NCI-H1694 (cell line): ENCODE measurements around the gene TPGS1.
"Not testable (repeated sequence)": the region's sequence is repeated elsewhere in the genome, so short reads cannot be mapped to it uniquely, and the experiment has no call there.

Source experiments
- DNase-seq: peaks from one replicate; lab custom pipeline; 2025; lab: John Stamatoyannopoulos, UW

TPGS1 gene

DNA sequence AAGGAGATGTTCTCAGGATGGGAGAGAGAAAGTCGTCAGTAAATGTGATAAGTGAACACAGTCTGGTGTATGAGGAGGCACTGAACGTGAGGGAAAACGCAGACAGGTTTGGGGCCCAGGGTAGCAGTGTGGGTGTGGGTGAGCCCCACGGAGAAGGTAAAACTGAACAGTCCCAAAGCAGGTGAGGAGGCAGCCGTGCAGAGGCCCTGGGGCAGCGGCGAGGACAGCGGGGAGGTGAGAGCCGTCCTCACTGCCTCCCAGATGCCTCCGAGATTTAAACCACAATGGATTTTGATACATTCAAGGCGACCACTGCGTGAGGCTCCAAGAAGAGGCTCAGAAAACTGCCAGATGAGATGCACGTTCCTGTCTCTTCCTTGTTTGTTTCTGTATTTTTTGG is 31.9 kb upstream of the TPGS1 start:
- DNase-seq, result no peak

DNA sequence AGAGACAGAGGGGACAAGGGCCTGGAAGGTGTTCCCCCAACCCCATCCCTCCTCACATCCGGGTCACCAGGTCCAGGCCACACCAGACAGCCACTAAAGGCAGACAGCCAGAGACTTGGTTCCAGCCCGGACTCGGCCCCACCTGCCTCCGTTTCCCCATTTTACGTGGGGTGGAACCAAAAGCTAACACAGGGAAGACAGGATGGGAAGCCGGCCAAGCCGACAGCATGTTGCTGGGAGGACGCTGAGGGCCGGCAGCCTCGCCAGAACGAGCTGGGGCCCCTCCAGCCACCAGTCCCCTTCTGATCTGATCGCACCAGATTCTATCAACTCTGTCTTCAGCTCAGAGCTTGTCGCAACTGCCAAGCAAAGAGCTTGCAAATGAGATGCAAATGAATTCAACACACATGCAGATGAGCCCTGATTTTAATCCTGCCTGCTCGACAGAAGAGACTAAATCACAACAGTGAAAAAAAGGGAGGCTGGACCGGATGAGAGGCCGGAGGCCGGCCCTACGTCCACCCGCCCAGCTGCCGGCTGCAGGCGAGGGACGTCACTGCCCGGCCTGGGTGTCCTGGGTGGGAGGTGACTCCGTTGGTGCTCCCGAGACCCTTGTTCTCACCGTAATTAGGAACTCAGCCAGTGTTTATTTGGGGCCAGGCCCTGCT is 28.9 kb upstream of the TPGS1 start:
- DNase-seq, result no peak

DNA sequence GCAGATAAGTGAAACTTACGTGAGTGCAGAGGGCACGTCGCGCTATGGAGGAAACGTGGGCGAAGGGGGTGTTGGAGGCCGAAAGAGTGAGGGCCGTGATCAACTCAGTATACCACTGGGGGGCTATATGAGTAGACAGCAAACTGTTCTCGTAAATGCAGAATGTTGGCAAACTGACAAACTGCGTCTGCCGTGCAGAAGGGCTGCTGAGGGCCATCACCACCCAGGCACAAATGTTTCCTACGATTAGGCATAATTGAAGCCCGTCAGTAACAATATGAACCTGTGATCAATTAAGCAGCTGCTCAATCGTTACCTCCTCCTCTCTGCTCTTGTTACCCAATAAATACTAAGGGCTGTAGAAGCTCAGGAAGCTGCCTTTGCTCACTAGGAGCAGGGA is 28.3 kb upstream of the TPGS1 start:
- DNase-seq, result no peak

DNA sequence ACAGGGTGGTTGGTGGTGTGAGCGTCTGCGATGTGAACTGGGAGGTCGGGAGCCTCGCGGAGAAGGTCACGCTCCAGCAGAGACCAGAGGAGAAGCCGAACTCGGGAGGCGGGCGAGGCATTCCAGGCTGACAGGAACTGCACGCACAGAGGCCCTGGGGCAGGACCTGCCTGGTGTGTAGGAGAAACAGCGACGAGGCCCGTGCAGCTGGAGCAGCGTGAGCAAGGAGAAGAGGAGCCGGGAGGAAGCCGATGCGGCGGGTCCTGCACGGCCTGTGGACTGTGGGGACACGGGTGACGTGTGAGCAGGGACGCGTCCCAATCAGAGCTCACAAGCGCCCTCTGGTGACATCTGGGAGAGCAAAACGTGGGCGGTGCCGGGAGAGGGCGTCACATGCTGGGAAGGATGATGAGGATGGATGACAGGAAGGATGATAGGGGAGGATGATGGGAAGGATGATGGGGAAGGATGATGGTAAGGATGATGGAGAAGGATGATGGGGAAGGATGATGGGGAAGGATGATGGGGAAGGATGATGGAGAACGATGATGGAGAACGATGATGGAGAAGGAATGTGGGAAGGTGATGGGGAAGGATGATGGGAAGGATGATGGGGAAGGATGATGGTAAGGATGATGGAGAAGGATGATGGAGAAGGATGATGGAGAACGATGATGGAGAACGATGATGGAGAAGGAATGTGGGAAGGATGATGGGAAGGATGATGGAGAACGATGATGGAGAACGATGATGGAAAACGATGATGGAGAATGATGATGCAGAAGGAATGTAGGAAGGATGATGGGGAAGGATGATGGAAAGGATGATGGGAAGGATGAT is 27.1 kb upstream of the TPGS1 start:
- peak; percentile 27 for DNase-seq

DNA sequence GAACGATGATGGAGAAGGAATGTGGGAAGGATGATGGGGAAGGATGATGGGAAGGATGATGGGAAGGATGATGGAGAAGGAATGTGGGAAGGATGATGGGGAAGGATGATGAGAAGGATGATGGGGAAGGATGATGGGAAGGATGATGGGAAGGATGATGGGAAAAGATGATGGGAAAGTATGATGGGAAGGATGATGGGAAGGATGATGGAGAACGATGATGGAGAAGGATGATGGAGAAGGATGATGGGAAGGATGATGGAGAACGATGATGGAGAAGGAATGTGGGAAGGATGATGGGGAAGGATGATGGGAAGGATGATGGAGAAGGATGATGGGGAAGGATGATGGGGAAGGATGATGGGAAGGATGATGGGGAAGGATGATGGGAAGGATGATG is 26.2 kb upstream of the TPGS1 start:
- DNase-seq, result not testable (repeated sequence)

DNA sequence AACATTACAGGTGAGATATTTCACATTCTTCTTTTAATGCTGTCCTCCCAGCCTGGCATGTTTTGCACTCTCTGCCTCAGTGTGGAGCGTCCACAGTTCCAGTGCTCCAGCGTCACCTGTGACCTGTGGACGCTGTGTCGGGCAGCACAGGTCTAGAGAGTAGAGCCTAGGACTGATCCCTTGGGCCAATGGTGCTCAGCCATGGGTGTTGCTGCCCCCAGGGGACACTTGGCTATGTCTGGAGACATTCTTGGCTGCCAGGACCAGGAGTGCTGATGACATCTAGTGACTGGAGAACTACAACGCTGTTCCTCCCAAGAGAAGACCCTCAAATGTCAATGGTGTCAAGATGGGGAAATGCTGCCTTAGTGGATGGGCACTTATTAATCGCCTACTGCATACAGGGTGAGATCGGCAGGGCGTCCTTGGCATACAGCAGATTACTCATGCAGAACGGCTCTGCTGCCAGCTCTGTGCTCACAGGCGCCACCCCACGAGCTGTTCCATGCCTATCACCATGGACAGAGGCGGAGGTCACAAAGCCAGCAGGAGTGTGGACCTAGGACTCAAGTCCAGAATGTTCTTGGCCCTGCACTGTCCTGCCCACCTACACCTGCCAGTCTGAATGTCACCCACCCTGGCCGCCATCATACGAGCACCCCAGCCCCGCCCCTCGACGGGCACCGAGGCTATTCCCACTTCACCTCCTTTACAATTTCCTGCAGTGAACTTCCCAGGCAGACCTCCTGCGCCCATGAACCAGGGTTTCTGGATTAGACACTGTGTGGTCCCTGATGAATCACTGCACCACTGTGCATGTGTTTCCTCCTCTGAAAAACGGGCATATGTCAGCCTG is 24.9 kb upstream of the TPGS1 start:
- DNase-seq, result no peak

DNA sequence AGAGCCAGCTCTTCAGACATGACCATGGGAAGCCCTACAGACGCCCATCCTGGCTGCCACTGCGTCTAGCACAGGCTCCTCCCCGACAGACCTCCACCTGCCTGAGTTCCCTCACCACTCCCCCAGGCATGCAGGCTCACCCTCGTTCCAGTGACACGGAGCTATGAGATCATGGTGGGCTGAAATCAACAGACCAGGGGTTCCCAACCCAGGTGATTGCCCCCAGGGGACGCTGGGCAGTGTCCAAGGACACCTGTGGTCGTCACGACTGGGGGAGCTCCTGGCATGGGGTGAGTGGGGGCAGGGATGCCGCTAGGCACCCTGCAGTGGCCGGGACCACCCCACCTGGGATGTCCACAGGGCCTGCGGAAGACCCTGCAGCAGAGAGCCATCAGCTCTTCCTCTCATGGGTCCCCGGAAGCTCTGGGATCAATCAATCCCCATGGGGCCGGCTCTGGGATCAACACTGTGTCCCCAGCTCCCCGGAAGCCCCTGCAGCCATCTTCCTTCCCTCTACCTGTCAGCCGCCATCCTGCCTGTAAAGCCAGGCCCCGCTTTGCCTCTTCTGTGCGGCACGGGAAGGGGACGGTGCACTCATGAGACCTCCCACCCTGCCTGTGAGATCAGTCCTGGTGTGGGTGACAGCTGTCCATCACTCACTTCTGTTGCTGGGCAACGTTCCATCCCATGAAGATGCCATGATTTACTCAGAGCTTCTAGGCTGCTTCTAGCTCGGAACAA is 23.8 kb upstream of the TPGS1 start:
- no peak for DNase-seq

DNA sequence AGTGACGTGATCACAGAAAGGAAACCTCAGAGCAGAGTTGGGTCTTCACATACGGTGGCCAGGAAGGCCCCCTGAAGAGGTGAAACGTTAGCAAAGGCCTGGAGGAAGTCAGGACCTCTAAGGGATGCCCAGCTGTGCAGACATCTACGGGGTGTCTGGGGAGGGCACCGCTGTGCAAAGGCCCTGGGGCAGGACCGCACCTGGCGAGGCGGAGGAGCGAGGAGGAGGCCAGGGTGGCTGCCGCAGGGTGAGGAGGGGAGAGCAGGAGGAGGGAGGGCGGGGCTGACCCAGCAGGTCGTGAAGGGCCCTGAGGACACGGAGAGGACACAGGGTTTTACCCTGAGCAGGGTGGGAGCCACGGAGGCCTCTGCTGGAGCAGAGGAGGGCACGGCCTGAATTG is 22.8 kb upstream of the TPGS1 start:
- no peak for DNase-seq

DNA sequence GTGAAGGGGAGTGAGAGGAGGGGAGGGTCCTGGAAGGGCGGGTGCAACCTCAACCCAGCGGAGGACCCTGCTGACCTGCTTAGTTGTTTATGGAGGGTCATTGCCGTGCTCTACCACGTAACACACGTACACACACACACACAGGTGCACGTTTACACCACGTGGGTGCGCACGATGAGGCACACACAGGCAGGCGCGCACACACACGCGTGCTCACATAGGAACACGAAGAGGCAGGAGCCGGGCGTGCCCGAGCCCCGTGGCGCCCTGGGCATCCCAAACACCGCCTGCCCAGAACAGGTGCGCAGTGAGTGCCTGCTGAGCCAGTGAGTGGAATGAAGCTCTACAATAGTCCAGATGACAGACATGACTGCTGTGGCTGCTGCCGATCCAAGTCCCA is 22.2 kb upstream of the TPGS1 start:
- no peak for DNase-seq

DNA sequence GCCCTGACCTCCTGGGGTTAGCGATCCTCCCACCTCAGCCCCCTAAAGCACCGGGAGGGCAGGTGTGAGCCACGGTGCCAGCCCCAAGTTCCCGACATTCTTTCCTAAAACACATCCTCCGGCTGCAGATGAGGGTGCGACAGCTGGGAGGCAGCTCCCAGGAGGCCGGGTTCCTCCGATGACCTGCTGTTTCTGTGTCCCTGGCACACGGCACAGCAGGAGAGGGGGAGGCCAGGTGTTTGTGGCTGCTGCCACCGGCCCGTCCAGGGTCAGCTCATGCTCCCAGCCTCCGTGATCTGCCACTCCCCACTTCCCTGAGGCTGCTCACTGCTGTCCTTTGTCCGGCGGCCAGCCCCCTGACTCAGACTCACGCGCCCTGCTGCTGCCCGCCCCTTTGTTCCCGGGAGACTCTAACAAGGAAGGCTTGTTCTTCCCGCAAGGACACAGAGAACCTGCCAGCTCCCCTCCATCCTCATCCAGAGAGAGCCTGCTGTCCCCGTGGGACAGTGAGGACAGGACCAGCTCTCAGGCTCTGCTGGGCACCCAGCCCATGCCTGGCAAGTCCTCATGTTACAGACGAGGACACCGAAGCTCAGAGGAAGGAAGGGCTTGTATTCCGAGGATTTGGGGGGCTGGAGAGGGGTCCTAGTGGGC is 21.6 kb upstream of the TPGS1 start:
- DNase-seq, result no peak

DNA sequence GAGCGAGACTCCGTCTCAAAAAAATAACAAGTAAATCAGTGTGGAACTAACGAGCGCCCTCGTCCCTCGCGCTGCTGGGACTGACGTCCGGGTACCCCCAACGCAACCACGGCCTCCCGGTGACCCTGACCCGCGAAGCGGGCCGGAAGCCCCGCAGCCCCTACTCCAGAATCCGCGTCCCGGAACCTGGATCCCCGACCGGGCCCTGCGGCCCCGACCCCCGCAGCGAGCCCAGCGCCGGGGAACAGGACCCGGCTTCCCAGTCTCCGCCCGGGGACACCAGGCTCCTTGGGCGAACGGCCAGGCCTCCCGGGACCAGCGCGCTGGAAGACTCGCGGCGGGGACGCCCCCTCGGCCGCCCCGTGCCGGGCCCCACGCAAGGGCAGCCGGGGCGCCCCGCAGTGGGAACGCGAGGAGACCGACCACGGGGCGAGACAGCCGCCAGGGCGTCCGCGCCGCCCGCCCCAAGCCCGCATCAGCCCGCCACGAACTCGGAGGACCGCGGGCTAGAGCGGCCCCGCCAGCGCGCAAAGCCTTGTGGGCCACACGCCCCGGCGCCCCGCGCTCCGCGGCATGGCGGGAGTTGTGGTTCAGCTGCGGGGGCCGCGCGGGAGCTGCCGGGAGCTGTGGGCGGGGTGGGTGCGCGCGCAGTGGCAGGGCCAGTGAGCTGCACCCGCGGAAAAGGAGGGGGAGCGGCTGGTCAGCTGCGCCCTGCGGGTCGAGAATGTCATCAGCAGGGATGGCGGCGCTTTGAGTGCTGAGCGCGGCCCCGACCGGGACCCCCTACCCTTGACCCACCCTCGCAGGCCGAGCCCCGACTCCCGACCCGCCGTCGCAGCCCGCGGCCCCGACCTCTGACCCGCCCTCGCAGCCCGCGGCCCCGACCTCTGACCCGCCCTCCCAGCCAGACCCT is 18.5 kb upstream of the TPGS1 start:
- DNase-seq, result peak; percentile 55

DNA sequence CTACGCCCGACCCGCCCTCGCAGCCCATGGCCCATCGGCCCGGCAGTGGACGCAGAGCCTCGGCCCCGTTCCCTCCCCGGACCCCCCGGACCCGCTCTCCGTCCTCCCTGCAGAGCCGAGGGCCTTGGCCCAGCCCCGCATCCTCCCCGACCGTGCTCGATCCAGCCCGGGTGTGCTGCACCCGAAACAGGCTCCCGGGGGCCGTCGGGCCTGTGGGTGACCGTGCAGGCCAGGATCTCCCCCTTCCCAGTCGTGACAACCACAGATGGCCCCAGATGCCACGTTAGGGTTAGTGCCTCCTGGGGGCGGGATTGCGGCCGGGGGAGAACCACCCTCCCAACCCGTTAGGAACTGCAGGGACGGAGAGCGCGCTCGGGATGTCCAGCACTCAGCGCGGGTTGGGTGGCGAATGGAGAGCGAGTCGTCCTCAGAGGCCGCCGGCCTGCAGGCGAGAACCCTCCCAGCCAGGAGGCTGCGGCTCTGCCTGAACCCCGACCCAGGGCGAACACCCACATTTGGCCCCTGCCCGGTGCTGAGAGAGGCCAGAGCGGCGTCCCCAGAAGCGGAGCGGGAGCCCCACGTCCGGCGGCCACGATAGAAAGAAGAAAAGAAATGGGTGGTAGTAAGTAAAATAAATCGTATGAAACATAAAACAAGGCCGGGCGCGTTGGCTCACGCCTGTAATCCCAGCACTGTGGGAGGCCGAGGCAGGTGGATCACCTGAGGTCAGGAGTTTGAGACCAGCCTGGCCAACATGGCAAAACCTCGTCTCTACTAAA is 17.7 kb upstream of the TPGS1 start:
- no peak for DNase-seq

DNA sequence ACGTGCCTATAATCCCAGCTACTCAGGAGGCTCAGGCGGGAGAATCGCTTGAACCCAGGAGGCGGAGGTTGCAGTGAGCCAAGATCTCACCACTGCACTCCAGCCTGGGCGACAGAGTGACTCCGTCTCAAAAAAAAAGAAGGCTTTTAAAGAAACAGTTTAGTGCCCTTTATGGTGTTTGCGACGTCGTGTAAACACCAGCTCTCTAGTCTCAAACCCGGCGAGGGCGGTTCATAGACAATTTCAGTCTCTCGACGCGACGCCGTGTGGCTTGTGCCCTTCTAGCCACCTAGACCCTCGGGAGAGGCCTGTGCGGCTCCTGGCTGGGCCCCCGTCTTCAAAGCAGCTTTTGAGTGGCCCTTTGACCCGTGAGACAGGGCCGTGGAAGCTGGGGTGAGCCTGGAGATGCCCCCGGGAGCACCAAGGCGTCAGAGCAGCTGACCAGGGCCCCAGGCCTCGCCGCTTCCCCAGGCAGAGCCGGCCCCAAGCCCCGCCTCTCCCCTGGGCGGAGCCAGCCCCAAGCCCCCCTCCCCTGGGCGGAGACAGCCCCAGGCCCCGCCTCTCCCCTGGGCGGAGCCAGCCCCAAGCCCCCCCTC is 16.1 kb upstream of the TPGS1 start:
- no peak for DNase-seq

DNA sequence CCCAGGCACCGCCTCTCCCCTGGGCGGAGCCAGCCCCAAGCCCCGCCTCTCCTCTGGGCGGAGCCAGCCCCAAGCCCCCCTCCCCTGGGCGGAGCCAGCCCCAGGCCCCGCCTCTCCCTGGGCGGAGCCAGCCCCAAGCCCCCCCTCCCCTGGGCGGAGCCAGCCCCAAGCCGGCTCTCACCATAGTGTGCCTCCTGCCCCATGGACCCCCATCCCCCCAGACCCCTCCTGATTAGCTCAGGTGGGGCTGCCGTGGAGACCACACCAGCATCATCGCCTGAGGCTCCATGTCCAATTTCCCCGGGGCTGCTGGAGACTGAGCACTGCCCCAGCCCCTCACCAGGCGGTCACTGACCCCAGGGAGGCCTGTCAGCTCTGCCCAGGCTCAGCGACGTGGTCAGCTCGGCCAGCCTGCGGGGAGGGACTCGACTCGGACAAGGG is 15.2 kb upstream of the TPGS1 start:
- no peak for DNase-seq

DNA sequence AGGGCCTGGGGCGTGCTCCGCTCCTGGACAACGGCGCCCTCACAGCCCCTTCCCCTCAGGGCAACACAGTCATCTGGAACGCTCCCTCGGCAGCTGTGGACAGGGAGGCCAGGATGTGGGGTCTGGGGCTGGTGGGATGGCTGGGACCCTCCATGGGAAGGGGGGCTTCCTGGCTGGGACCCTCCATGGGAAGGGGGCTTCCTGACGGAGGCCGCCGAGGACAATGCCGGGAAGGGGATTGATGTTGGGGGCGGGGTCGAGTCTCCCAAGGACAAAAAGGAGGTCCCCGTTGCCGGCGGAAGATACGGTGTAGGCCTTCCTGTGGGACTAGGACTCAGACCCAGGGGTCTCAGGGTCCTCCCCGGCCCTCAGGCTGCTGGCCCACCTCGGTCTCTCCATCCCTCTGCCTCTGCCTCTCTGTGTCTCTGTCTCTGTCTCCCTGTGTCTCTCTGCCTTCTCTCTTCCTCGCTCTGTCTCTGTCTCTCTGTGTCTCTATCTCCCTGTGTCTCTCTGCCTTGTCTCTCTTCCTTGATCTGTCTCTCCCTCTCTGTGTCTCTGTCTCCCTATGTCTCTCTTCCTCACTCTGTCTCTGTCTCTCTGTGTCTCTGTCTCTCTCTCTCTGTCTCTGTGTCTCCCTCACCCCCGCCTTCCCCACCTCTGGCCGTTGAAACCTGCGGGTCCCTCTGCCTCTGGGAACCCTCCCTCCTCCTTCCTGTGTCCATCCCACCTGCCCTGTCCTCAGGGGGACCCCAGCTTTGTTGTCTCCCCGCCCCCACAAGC is 13.7 kb upstream of the TPGS1 start:
- no peak for DNase-seq

DNA sequence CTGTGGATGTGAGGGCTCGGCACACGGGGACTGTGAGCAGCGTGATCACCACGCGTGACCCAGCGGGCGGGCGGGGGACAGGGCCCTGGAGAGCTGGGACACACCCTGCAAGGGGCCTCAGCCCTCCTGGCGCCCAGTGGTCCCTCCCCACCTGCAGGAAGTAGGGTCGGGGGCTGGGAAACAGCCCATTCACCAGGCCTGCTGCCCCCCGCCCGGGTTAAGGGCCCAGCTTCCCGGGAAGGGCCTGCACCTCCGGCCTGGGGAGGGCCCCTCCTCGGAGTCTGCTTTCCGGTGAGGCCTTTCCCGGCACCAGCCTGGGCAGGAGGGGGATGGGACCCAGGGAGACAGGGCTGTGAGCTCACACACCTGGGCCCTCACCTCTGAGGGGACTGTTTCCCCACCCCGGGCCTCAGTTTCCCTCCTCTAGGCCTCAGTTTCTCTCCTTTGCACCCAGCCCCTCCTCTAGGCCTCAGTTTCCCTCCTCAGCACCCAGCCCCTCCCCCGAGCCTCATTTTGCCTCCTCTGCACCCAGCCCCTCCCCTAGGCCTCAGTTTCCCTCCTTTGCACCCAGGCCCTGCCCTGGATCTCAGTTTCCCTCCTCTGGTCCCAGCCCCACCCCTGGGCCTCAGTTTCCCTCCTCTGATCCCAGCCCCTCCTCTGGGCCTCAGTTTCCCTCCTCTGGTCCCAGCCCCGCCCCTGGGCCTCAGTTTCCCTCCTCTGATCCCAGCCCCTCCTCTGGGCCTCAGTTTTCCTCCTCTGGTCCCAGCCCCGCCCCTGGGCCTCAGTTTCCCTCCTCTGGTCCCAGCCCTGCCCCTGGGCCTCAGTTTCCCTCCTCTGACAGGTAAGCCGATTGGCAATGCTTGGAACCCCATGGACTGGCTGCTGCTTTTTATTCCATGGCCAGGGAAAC is 12.9 kb upstream of the TPGS1 start:
- no peak for DNase-seq

DNA sequence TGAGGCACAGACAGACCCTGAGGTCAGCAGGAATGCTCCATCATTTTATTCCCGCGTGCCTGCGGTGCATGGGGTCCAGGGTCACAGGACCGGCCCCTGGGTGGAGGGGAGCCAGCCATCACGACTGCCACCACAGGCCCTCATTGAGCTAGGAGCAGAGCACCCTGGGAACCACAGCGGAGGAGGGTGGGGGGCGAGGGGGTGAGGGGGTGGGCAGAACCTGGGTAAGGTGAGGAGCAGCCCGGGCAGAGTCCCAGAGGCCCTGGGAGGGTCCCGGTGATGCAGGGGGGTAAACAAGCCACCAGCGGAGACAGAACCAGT is 12.3 kb upstream of the TPGS1 start:
- DNase-seq, result no peak
